Measurements from ENCODE around the gene SESN3. TPM values are rescaled to one million over a fixed set of nuclear protein-coding genes. Genes with fewer than 3 reads are reported as not detected.
"Not testable (repeated sequence)": the region's sequence is repeated elsewhere in the genome, so short reads cannot be mapped to it uniquely, and the experiment has no call there.

SESN3 gene
- total RNA-seq (2014; rRNA removed; shearing (Covaris generic)), result 41.1 and 43.8 TPM in 2 replicates
- 14.7 and 21.6 TPM in 2 replicates for polyA plus RNA-seq (2014; cell fraction: nucleus; rRNA removed)

GRCh38 chr11:95231127-95231880 is at the start of gene SESN3:
Gene SESN3 (minus strand): TSS chr11:95231202. CDS start chr11:95230860, 342 bp downstream.
- DNase-seq (ENCODE audit: extremely low read depth, low read depth), result peak; percentile 98

DNA sequence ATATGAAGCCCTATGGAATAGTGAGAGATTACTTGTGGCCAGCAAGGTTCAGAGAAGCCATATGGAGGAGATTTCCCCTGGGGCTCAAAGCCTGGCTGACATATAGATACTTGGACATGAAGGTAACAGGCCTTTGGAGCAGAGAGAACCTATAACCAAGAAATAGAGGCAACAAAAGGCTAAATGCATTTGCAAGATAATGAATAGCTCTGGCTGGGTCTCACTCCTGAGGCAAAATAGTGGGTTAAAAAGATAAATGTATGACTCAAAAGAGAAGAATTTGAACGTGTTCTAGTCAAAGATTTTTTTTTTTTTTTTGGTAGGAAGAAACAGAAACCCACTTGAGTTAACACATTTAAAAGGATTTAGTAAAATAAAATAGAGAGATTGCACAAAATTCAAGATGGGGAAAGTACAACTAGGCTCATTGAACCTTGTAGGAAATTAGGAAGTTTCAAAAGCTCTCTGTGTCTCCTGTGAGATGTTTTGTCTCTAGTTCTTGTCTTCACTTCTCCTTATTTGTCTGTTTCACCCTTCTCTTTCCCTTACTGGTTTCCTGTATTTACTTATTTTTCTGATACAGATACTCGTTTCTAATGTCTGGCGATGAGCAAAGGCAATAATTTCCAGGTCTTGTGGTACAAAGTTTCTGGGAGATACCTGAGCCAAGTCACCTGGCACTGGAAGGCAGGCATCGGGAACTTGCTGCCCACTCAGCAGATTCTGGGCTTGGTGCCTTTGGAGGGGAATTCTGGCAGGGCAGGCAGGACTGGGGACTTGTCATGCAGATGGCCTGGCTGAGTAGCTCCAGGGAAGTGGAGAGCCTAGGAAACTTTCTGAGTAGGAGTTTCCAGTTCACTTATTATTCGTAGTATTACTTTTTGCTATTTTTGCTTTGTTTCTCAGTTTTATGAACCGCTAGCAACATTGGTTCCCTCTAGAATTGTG is 49.2 kb upstream of the SESN3 start:
- DNase-seq (ENCODE audit: extremely low read depth, low read depth), result no peak

GRCh38 chr11:95277868-95278267 is 46.9 kb upstream of the SESN3 start:
- no peak for DNase-seq (ENCODE audit: extremely low read depth, low read depth)

- no peak for DNase-seq (ENCODE audit: extremely low read depth, low read depth)
These were observed 45.1 kb upstream of the SESN3 start for GRCh38 chr11:95276139-95276538.

- not testable (repeated sequence) for DNase-seq (ENCODE audit: extremely low read depth, low read depth)
These were observed 42.6 kb upstream of the SESN3 start for GRCh38 chr11:95273618-95274017.

- no peak for DNase-seq (ENCODE audit: extremely low read depth, low read depth)
These were observed 38.2 kb upstream of the SESN3 start for GRCh38 chr11:95269036-95269819.

DNA sequence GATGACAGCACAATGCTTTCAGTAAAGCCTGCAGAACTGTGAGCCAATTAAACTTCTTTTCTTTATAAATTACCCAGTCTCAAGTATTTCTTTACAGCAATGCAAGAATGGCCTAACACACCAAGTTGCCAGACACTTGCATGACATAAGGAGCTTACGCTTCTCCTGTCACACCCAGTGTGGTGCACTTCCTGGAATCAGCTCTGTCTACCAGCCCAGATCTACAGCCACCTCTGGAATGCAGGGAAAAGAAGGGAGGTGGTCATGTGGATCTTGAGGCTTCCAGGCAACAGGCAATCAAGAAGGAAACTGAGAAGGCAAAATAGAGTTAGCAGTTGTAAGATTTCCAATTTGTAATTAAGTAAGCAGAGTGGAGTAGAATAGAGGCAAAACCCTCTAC is 37.4 kb upstream of the SESN3 start:
- no peak for DNase-seq (ENCODE audit: extremely low read depth, low read depth)

- no peak for DNase-seq (ENCODE audit: extremely low read depth, low read depth)
These were observed 36.7 kb upstream of the SESN3 start for GRCh38 chr11:95267601-95268213.

DNA sequence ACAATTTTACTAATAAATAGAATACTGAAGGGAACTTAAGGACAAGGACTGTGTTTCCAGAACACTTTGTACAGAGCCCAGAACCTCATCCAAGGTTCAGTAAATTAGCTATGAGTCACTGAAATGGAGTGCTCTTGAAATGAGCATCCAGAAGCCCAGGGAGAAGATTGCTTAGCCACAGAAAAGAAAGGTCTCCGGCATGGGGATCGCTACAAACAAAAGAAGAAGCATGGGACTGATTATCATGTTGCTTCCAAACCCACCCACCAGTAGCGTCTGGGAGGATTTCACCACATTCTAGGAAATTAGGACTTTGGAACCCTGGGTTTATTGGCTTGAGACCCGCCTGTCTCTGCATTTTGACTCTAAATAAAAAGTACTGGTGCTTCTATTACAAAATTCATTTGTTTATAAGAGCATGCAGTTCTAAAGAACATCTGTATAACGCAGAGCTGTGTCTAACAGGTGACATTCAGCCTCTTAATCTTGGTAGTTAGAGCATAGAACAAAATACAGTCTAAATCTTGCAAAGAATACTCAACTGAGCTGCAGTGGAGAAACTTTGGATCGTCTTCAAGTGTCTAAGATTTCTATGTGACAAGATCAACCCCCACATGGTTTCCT is 35.9 kb upstream of the SESN3 start:
- DNase-seq (ENCODE audit: extremely low read depth, low read depth), result no peak

DNA sequence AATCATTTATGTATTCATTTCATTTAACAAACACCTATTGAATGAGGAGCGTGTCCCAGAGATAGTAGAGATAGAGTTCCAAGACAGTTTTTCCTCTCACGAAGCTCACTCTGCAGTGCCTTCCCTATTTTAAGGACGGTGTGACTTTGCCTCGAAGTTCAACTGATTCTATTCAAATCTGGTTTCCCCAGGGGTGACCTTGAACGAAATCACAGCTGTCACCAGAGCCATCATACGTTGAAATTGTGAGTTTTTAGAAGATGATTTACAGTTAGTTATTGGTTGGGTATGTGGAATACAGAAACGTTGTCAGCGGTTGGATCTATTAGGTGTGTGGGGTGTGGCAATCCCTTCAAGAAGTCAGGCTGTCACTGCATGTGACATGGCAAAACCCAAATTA is 33.9 kb upstream of the SESN3 start:
- no peak for DNase-seq (ENCODE audit: extremely low read depth, low read depth)

GRCh38 chr11:95262994-95263765 is 32.2 kb upstream of the SESN3 start:
- no peak for DNase-seq (ENCODE audit: extremely low read depth, low read depth)

- no peak for DNase-seq (ENCODE audit: extremely low read depth, low read depth)
These were observed 26.5 kb upstream of the SESN3 start for GRCh38 chr11:95257456-95257971.

DNA sequence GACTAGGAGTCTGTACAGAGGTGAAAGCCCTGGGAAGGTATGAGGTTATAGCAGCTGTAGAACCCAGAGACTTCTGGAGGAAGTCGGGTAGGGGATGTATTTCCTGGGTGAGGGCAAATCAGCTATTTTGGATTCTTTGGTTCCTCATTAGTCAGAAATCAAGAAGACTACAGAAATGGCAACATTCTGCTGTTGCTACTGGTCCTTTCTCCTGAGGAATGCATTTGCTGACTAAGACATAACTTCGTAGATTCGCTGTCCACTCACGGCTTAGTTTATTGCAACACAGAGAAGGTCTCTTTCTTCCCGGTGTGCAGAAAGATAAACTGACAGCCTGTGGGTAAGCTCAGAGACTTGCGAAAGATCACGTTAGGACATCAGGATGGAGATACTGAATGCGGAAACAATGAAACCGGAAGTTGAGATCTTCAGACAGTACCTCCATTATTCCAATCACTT is 25.3 kb upstream of the SESN3 start:
- no peak for DNase-seq (ENCODE audit: extremely low read depth, low read depth)

DNA sequence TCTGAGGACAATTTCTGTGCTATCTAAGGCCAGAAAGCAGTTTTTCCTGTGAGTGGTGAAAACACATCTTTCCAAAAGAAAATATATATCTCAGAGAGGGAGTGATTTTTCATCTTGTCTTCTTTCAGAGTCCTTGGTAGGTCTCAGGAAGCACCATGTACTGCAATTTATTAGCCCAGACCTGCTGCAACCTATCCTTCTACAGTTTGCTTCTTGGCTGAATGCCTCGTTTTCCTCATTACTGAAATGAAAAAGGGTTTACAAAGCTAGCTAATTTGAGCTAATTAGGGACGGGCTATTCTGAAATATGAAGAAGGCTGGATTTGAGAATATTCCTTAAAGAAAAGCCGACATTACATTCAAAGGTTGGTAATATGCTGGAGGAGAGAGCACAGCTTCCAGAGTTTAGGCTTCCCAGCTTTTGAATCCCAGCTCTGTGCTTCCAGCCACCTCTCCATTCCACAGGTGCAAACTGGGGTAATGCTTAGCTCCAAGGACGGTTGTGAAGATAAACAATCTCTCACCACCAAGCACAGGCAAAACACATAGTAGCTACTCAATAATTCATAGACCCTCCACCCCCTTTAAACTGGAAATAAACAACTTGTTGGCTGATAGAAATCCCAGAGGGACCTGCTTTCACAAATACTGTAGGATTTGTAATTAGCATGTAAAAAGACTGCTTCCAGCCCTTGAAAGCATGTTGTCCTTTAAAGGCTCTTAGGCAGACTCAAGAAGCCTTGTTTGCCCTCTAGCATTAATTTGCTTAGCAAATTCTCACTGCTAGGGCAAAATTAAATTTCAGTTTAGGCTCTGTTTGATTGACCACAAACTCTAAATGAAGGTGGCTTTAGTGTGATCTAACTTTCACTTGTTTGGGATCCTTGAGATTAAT is 24.5 kb upstream of the SESN3 start:
- no peak for DNase-seq (ENCODE audit: extremely low read depth, low read depth)

GRCh38 chr11:95254716-95255115 is 23.7 kb upstream of the SESN3 start:
- no peak for DNase-seq (ENCODE audit: extremely low read depth, low read depth)

GRCh38 chr11:95254131-95254704 is 23.2 kb upstream of the SESN3 start:
- peak; percentile 81 for DNase-seq (ENCODE audit: extremely low read depth, low read depth)

- no peak for DNase-seq (ENCODE audit: extremely low read depth, low read depth)
These were observed 22.1 kb upstream of the SESN3 start for GRCh38 chr11:95253141-95253540.
